ENCODE results near the gene MKRN1. TPM values are rescaled to one million over a fixed set of nuclear protein-coding genes. Genes with fewer than 3 reads are reported as not detected.
A peak's percentile ranks its signal among the peaks of the same experiment; 100 is the strongest.

The MKRN1 gene
- total RNA-seq, 4 donors from 2014 or later, result 66.4 to 105 (median 77.9) TPM

- Histone ChIP-seq H3K36me3 (no peaks in the 10 kb centered on the region), H3K9me3 (no peaks in the 10 kb centered on the region), H3K27ac (replicated peaks in 1 of 4) (no peak overlapping the region), H3K27me3 (no peaks in the 10 kb centered on the region), H3K4me1 (no peaks in the 10 kb centered on the region), H3K4me3 (no peak overlapping the region)
- intact Hi-C loops (cut with DNase I), result no loop called here
- TF ChIP-seq EP300 (IDR thresholded peaks at IDR 0.05) (no peak), POLR2A (IDR thresholded peaks at IDR 0.05; ENCODE audit: low read depth) (no peak), POLR2AphosphoS5 (IDR thresholded peaks at IDR 0.05) (no peak), CTCF (IDR thresholded peaks at IDR 0.05) (no peak)
- DNase-seq (ENCODE audit: extremely low spot score), result no peak
- WGBS, result 80% methylated on average over 13 of the region's 14 CpGs
Observed at GRCh38 chr7:140485500-140486265, 6.4 kb upstream of the MKRN1 start.

- intact Hi-C loops (cut with DNase I), result no loop called here
- 71% methylated on average over 5 of the region's 5 CpGs for WGBS
Observed at GRCh38 chr7:140484951-140485499, 5.7 kb upstream of the MKRN1 start.

GRCh38 chr7:140484479-140484878 lies 5.2 kb upstream of the MKRN1 start:
- intact Hi-C loops (cut with DNase I), result no loop called here
- 91% methylated on average over 3 of the region's 3 CpGs for WGBS
- Histone ChIP-seq H3K27ac (replicated peaks in 1 of 4) (no peak overlapping the region), H3K9me3 (no peaks in the 10 kb centered on the region), H3K4me1 (peaks cover 0 to 5% (median 5%) of the 10 kb centered on the region in 4 donors), H3K36me3 (no peaks in the 10 kb centered on the region), H3K4me3 (no peak overlapping the region), H3K27me3 (no peaks in the 10 kb centered on the region)
- DNase-seq (ENCODE audit: extremely low spot score), result no peak
- TF ChIP-seq EP300 (IDR thresholded peaks at IDR 0.05) (no peak), POLR2AphosphoS5 (IDR thresholded peaks at IDR 0.05) (no peak), POLR2A (IDR thresholded peaks at IDR 0.05; ENCODE audit: low read depth) (no peak)

More at GRCh38 chr7:140484951-140485499, 5.7 kb upstream of the MKRN1 start:
- no peaks in the 10 kb centered on the region for H3K9me3 ChIP-seq
- no peak for DNase-seq (ENCODE audit: extremely low spot score)
- no peaks in the 10 kb centered on the region for H3K36me3 ChIP-seq
- no peak for TF ChIP-seq POLR2A (IDR thresholded peaks at IDR 0.05; ENCODE audit: low read depth)
- TF ChIP-seq POLR2AphosphoS5 (IDR thresholded peaks at IDR 0.05), result no peak
- TF ChIP-seq CTCF (IDR thresholded peaks at IDR 0.05), result no peak
- no peak for TF ChIP-seq EP300 (IDR thresholded peaks at IDR 0.05)
- H3K27ac ChIP-seq (replicated peaks in 1 of 4), result no peak overlapping the region
- H3K4me3 ChIP-seq, result no peak overlapping the region
- no peaks in the 10 kb centered on the region for H3K27me3 ChIP-seq
- H3K4me1 ChIP-seq, result no peaks in the 10 kb centered on the region

GRCh38 chr7:140479739-140480084 lies 407 bp upstream of the MKRN1 start:
- Histone ChIP-seq H3K27me3 (no peaks in the 10 kb centered on the region), H3K9me3 (no peaks in the 10 kb centered on the region), H3K4me3 (peak overlapping the region; percentile 89 to 99 (median 96)), H3K36me3 (no peaks in the 10 kb centered on the region), H3K27ac (replicated peaks in 1 of 4) (peak overlapping the region; percentile 89 to 94 (median 93)), H3K4me1 (peaks cover 21 to 36% (median 31%) of the 10 kb centered on the region in 4 donors)
- 10% methylated on average over 2 of the region's 2 CpGs for WGBS
- no peak for DNase-seq (ENCODE audit: extremely low spot score)
- intact Hi-C loops (cut with DNase I), result loop anchor here (5.0 kb wide), 1 partner anchor 173 kb away; no protein-coding TSS in a partner anchor
- TF ChIP-seq EP300 (IDR thresholded peaks at IDR 0.05), result no peak
- no peak for TF ChIP-seq POLR2A (IDR thresholded peaks at IDR 0.05; ENCODE audit: low read depth)
- no peak for TF ChIP-seq POLR2AphosphoS5 (IDR thresholded peaks at IDR 0.05)
- no peak for TF ChIP-seq CTCF (IDR thresholded peaks at IDR 0.05)

- TF ChIP-seq POLR2AphosphoS5 (IDR thresholded peaks at IDR 0.05), result no peak
- TF ChIP-seq POLR2A (IDR thresholded peaks at IDR 0.05; ENCODE audit: low read depth), result no peak
- Histone ChIP-seq H3K36me3 (no peaks in the 10 kb centered on the region), H3K27me3 (no peaks in the 10 kb centered on the region), H3K27ac (replicated peaks in 1 of 4) (peak overlapping the region; percentile 89 to 94 (median 93)), H3K4me3 (peak overlapping the region; percentile 89 to 99 (median 96)), H3K9me3 (no peaks in the 10 kb centered on the region), H3K4me1 (peaks cover 21 to 36% (median 34%) of the 10 kb centered on the region in 4 donors)
- intact Hi-C loops (cut with DNase I), result loop anchor here (5.0 kb wide), 1 partner anchor 174 kb away; no protein-coding TSS in a partner anchor
- DNase-seq (ENCODE audit: extremely low spot score), result peak; percentile 92
- WGBS, result under 1% methylated on average over 43 of the region's 69 CpGs
Observed at GRCh38 chr7:140478246-140479061, 851 bp downstream of the MKRN1 start.

Data from esophagus muscularis mucosa (tissue), 4 donors.